ENCODE data around the gene RPRD1B. TPM values are rescaled to one million over a fixed set of nuclear protein-coding genes. Genes with fewer than 3 reads are reported as not detected.
A peak's percentile ranks its signal among the peaks of the same experiment; 100 is the strongest.

Gene RPRD1B
- total and polyA plus RNA-seq, 2 of the 13 experiments (the other 11 are each of a cell fraction or from before 2014, with no cell fraction given) = 31.1 to 41.5 TPM

GRCh38 chr20:38126146-38126921, 92.8 kb downstream of the RPRD1B start (continued):
- TF ChIP-seq ARID4A (CRISPR knock-in tag; IDR thresholded peaks at IDR 0.05; ENCODE audit: borderline replicate concordance) (no peak), CHD4 (IDR thresholded peaks at IDR 0.05; ENCODE audit: borderline replicate concordance, low read length) (peak; percentile 3; the same call in 1 of the 2 replicates), PHF8 (CRISPR knock-in tag; IDR thresholded peaks at IDR 0.05) (no peak; the same call in 1 of the 2 replicates), HMG20A (CRISPR knock-in tag; IDR thresholded peaks at IDR 0.05; ENCODE audit: borderline replicate concordance) (peak; percentile 44; the same call in 1 of the 2 replicates), TAF1 (CRISPR knock-in tag; IDR thresholded peaks at IDR 0.05) (0 out of 2 replicates have a peak, but pooled peaks have one; percentile 37), U2AF1 (optimal IDR thresholded peaks at IDR 0.05; ENCODE audit: low read depth, low read length) (no peak), EED (CRISPR knock-in tag; IDR thresholded peaks at IDR 0.05) (peak; percentile 54; the same call in 1 of the 2 replicates), HOXA5 (CRISPR knock-in tag; IDR thresholded peaks at IDR 0.05) (no peak), HIC2 (CRISPR knock-in tag; IDR thresholded peaks at IDR 0.05; ENCODE audit: low read depth) (peak; percentile 41; the same call in 1 of the 2 replicates), ZFY (CRISPR knock-in tag; IDR thresholded peaks at IDR 0.05) (no peak; the same call in 1 of the 2 replicates), KDM3A (CRISPR knock-in tag; IDR thresholded peaks at IDR 0.05; ENCODE audit: low read depth) (0 out of 2 replicates have a peak, but pooled peaks have one; percentile 15), HNRNPLL (IDR thresholded peaks at IDR 0.05; ENCODE audit: low read depth, low read length, poor library complexity, severe bottlenecking) (peak; percentile 22), GABPB1 (CRISPR knock-in tag; IDR thresholded peaks at IDR 0.05) (peak; percentile 24; the same call in 1 of the 2 replicates), YEATS2 (CRISPR knock-in tag; IDR thresholded peaks at IDR 0.05; ENCODE audit: borderline replicate concordance) (peak; percentile 17; the same call in 1 of the 2 replicates), CTCF (CRISPR knock-in tag; IDR thresholded peaks at IDR 0.05) (0 out of 2 replicates have a peak, but pooled peaks have one; percentile 5), ETV6 (CRISPR knock-in tag; conservative IDR thresholded peaks at IDR 0.05) (no peak), FOXO4 (CRISPR knock-in tag; conservative IDR thresholded peaks at IDR 0.05) (no peak), SALL1 (CRISPR knock-in tag; IDR thresholded peaks at IDR 0.05) (peak; percentile 36; the same call in 1 of the 2 replicates)
